A549 (cell line): ENCODE measurements around the gene TM4SF1. TPM values are rescaled to one million over a fixed set of nuclear protein-coding genes. Genes with fewer than 3 reads are reported as not detected.
A peak's percentile ranks its signal among the peaks of the same experiment; 100 is the strongest.

Source experiments
- ATAC-seq, 2 experiments: fragments of 200-7000 bp in 1 of 2; fragments of >200 bp in 1 of 2; cut with Nextera tagmentation in 1 of 2; cut with Tn5 transposase in 1 of 2; 3 replicates each; pipeline versions ENCODE4 v1.8.0 to v1.9.1; 2018 to 2020; ENCODE audit warnings: mild to moderate bottlenecking in 1 of 2, moderate library complexity in 1 of 2
- CTCF ChIA-PET: fragments of 300-600 bp; sonication (Branson Sonifier 250); formaldehyde crosslinking; extraction: SDS; loops from one replicate; lab custom pipeline; 2021; ENCODE audit warnings: antibody characterized with exemption, inconsistent platforms; lab: Yijun Ruan, JAX
- POLR2A ChIA-PET: fragments of 350-600 bp; formaldehyde crosslinking; extraction: SDS; loops from one replicate; lab custom pipeline; 2021; ENCODE audit warnings: antibody characterized with exemption, inconsistent platforms; lab: Yijun Ruan, JAX
- DNase-seq, 2 experiments: peaks; one replicate each; pipeline versions ENCODE4 v3.0.0 to v3.0.0-alpha.2; 2011 to 2016; ENCODE audit warnings: low read depth in 1 of 2, low spot score in 1 of 2
- FAIRE-seq: peaks from 2 replicates; lab custom pipeline; 2011; peaks lifted over from hg19 to GRCh38; lab: Jason Lieb, UNC
- H3K27ac ChIP-seq, 2 experiments: fragments of >200 bp; sonication (Bioruptor Twin); formaldehyde crosslinking; 3 replicates each; pipeline ENCODE4 v1.5.1; 2016 to 2017
- H3K4me1 ChIP-seq: fragments of >200 bp; sonication (Bioruptor Twin); formaldehyde crosslinking; 3 replicates; pipeline ENCODE4 v1.6.1; 2016
- H3K4me2 ChIP-seq: fragments of >200 bp; sonication (Bioruptor Twin); formaldehyde crosslinking; 3 replicates; pipeline ENCODE4 v1.6.1; 2016
- H3K4me3 ChIP-seq: fragments of >200 bp; sonication (Bioruptor Twin); formaldehyde crosslinking; 3 replicates; pipeline ENCODE4 v1.5.1; 2016
- H3K9me3 ChIP-seq: fragments of >200 bp; sonication (Bioruptor Twin); formaldehyde crosslinking; 3 replicates; pipeline ENCODE4 v1.6.1; 2016
- EHMT2 ChIP-seq: fragments of 200-600 bp; sonication (generic); IDR thresholded peaks from 2 replicates; pipeline ENCODE4 v1.6.1; 2016; ENCODE audit warnings: antibody characterized with exemption, low read depth, mild to moderate bottlenecking, moderate library complexity
- EP300 ChIP-seq, 2 experiments: fragments of >200 bp; sonication (Bioruptor Twin); formaldehyde crosslinking; IDR thresholded peaks; 2 replicates in 1 of 2; 3 replicates in 1 of 2; pipeline ENCODE4 v1.6.1; 2016 to 2017
- FOXS1 ChIP-seq: fragments of 250-450 bp; sonication (Bioruptor Pico); IDR thresholded peaks from 2 replicates; pipeline ENCODE4 v1.5.0; 2020; ENCODE audit warnings: mild to moderate bottlenecking, moderate library complexity
- HOXA7 ChIP-seq: fragments of 250-450 bp; sonication (Bioruptor Pico); IDR thresholded peaks from 2 replicates; pipeline ENCODE4 v1.5.0; 2020; ENCODE audit warnings: mild to moderate bottlenecking, moderate library complexity
- HOXB13 ChIP-seq: fragments of 250-450 bp; sonication (Bioruptor Pico); IDR thresholded peaks from 2 replicates; pipeline ENCODE4 v1.5.0; 2020; ENCODE audit warnings: low read depth, mild to moderate bottlenecking, moderate library complexity
- HOXB5 ChIP-seq: fragments of 250-450 bp; sonication (Bioruptor Pico); IDR thresholded peaks from 2 replicates; pipeline ENCODE4 v1.5.0; 2020; ENCODE audit warnings: mild to moderate bottlenecking, moderate library complexity
- KDM1A ChIP-seq: fragments of 200-600 bp; sonication (generic); IDR thresholded peaks from 2 replicates; pipeline ENCODE4 v1.6.1; 2016; ENCODE audit warnings: low read depth, mild to moderate bottlenecking
- MAZ ChIP-seq: fragments of 150-350 bp; IDR thresholded peaks from 2 replicates; pipeline ENCODE4 v1.6.1; 2014; ENCODE audit warnings: antibody characterized with exemption, low read depth, low read length, borderline replicate concordance
- MYC ChIP-seq: IDR thresholded peaks from 2 replicates; pipeline ENCODE4 v1.6.1; 2012; ENCODE audit warnings: mild to moderate bottlenecking, inconsistent platforms, low read length, improper control_type of control experiment, borderline replicate concordance
- NR3C1 ChIP-seq: fragments of >200 bp; sonication (Bioruptor Twin); formaldehyde crosslinking; IDR thresholded peaks from 3 replicates; pipeline ENCODE4 v1.6.1; 2017
- RAD21 ChIP-seq, 2 experiments: fragments of >200 bp in 1 of 2; sonication (Bioruptor Twin) in 1 of 2; formaldehyde crosslinking in 1 of 2; IDR thresholded peaks in 1 of 2; conservative IDR thresholded peaks in 1 of 2; 2 replicates in 1 of 2; 3 replicates in 1 of 2; pipeline ENCODE4 v1.6.1; 2012 to 2018; ENCODE audit warnings: inconsistent platforms in 1 of 2
- RCOR1 ChIP-seq: fragments of 150-350 bp; IDR thresholded peaks from 2 replicates; pipeline ENCODE4 v1.6.1; 2014; ENCODE audit warnings: antibody characterized with exemption, low read length, low read depth
- RFX5 ChIP-seq: fragments of 450-650 bp; IDR thresholded peaks from 2 replicates; pipeline ENCODE4 v1.7.1; 2014; ENCODE audit warnings: antibody characterized with exemption, mild to moderate bottlenecking, moderate library complexity
- SMC3 ChIP-seq: fragments of >200 bp; sonication (Bioruptor Twin); formaldehyde crosslinking; IDR thresholded peaks from 3 replicates; pipeline ENCODE4 v1.6.1; 2018; ENCODE audit warnings: inconsistent platforms
- TFCP2L1 ChIP-seq: fragments of 250-450 bp; sonication (Bioruptor Pico); IDR thresholded peaks from 2 replicates; pipeline ENCODE4 v1.5.0; 2021; ENCODE audit warnings: mild to moderate bottlenecking
- TP53 ChIP-seq: fragments of 250-450 bp; sonication (Bioruptor Pico); IDR thresholded peaks from 2 replicates; pipeline ENCODE4 v1.5.0; 2021; ENCODE audit warnings: mild to moderate bottlenecking, moderate library complexity
- ZC3H11A ChIP-seq: fragments of 450-650 bp; IDR thresholded peaks from 2 replicates; pipeline ENCODE4 v1.6.1; 2014; ENCODE audit warnings: antibody characterized with exemption, mild to moderate bottlenecking
- ZFP36 ChIP-seq: fragments of 450-650 bp; IDR thresholded peaks from 2 replicates; pipeline ENCODE4 v1.6.1; 2014; ENCODE audit warnings: borderline replicate concordance; ENCODE audit not compliant: partially characterized antibody
- ZNF302 ChIP-seq: fragments of 250-450 bp; sonication (Bioruptor Pico); IDR thresholded peaks from 2 replicates; pipeline ENCODE4 v1.9.0; 2021; ENCODE audit warnings: inconsistent platforms, mild to moderate bottlenecking, moderate library complexity
- WGBS: methylation state at CpG from one replicate; pipeline ENCODE4 v1.1.6; 2017; ENCODE audit errors: missing lambda C conversion rate; 5-methylcytosine and 5-hydroxymethylcytosine counted together
- polyA plus RNA-seq, 4 experiments: library from polyadenylated mRNA; depleted of rRNA in 3 of 4; stranded (reverse); fragments of >200 nt; fragmentation: RNase III in 1 of 4; extraction: RNeasy Plus Mini Kit Qiagen cat#74134 plus additional on column Dnase treatment in 1 of 4; gene quantifications; 2 replicates in 3 of 4; 3 replicates in 1 of 4; pipeline ENCODE4 v1.2.3, GENCODE V29; 2011 to 2017
- TF ChIP-seq, protein P1 (sequence below): fragments of >200 bp; sonication (Bioruptor Twin); formaldehyde crosslinking; IDR thresholded peaks from 3 replicates; pipeline ENCODE4 v1.5.1; 2016
- TF ChIP-seq, protein P2 (sequence below): fragments of 250-450 bp; sonication (Bioruptor Pico); IDR thresholded peaks from 2 replicates; pipeline ENCODE4 v1.5.0; 2020; ENCODE audit warnings: low read depth, mild to moderate bottlenecking, moderate library complexity
- TF ChIP-seq, protein P3 (sequence below): IDR thresholded peaks from 2 replicates; pipeline ENCODE4 v1.6.1; 2012
- TF ChIP-seq, protein P4 (sequence below): fragments of 250-450 bp; sonication (Bioruptor Pico); IDR thresholded peaks from 2 replicates; pipeline ENCODE4 v1.5.0; 2021; ENCODE audit warnings: mild to moderate bottlenecking, moderate library complexity, borderline replicate concordance
- TF ChIP-seq, protein P5 (sequence below): fragments of >200 bp; sonication (Bioruptor Twin); formaldehyde crosslinking; IDR thresholded peaks from 3 replicates; pipeline ENCODE4 v1.6.1; 2016

Gene TM4SF1
- polyA plus RNA-seq, 2 of the 4 experiments (the other 2 are of a cell fraction), result 828 to 1,208 TPM

DNA sequence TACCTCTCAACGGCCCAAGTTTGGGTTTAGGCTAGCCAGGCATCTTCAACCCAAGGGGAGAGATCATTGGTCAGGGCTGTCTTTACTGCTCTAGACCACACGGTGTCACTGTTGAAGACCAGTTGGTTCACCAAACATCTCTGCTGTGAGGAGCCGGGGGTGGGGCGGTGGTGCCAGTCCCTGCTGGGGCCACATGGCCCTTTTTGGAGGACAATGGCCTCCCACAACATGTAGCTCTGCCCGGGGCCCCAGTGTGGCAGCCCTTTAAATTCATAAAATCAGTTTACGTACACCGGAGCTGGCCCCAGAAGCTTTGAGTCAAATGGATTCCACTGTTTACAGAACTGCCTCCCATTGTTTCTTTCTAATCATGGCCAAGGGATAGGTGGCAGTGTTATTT is 24.9 kb downstream of the TM4SF1 start:
- DNase-seq (peak; percentile 82 to 86), ATAC-seq (peak; percentile 83 to 95; a peak in 5 of 6 replicates), FAIRE-seq (no peak)
- Histone ChIP-seq H3K4me3 (no peak overlapping the region), H3K4me2 (no peak overlapping the region), H3K4me1 (peaks cover 6% of the 10 kb centered on the region; the same call in 1 of the 3 replicates), H3K27ac (peak overlapping the region; percentile 35 to 72; a peak in 5 of 6 replicates), H3K9me3 (peaks cover 4% of the 10 kb centered on the region; the same call in 1 of the 3 replicates)
- ChIA-PET POLR2A (no interaction called here), CTCF (interaction anchor here (0.6 to 6.7 kb wide), 15 partner anchors 9 to 232 kb away, joined by 3 to 44 read pairs (median 4); no protein-coding TSS in a partner anchor)
- WGBS, result 35% methylated on average over 7 of the region's 7 CpGs
- no peak for TF ChIP-seq ZFP36
- TF ChIP-seq, protein P1, sequence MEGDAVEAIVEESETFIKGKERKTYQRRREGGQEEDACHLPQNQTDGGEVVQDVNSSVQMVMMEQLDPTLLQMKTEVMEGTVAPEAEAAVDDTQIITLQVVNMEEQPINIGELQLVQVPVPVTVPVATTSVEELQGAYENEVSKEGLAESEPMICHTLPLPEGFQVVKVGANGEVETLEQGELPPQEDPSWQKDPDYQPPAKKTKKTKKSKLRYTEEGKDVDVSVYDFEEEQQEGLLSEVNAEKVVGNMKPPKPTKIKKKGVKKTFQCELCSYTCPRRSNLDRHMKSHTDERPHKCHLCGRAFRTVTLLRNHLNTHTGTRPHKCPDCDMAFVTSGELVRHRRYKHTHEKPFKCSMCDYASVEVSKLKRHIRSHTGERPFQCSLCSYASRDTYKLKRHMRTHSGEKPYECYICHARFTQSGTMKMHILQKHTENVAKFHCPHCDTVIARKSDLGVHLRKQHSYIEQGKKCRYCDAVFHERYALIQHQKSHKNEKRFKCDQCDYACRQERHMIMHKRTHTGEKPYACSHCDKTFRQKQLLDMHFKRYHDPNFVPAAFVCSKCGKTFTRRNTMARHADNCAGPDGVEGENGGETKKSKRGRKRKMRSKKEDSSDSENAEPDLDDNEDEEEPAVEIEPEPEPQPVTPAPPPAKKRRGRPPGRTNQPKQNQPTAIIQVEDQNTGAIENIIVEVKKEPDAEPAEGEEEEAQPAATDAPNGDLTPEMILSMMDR, result peak; percentile 59
- no peak for TF ChIP-seq EP300 (IDR thresholded peaks at IDR 0.05)
- TF ChIP-seq RCOR1, result no peak
- peak; percentile 73 to 82 for TF ChIP-seq RAD21 (conservative IDR thresholded peaks at IDR 0.05 in 1 of 2, IDR thresholded peaks at IDR 0.05 in 1 of 2)
- TF ChIP-seq, protein P2, sequence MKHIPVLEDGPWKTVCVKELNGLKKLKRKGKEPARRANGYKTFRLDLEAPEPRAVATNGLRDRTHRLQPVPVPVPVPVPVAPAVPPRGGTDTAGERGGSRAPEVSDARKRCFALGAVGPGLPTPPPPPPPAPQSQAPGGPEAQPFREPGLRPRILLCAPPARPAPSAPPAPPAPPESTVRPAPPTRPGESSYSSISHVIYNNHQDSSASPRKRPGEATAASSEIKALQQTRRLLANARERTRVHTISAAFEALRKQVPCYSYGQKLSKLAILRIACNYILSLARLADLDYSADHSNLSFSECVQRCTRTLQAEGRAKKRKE (CRISPR knock-in tag), result no peak
- TF ChIP-seq, protein P3, sequence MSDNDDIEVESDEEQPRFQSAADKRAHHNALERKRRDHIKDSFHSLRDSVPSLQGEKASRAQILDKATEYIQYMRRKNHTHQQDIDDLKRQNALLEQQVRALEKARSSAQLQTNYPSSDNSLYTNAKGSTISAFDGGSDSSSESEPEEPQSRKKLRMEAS, result peak; percentile 58
- 0 out of 2 replicates have a peak, but pooled peaks have one; percentile 27 for TF ChIP-seq HOXB13 (CRISPR knock-in tag)
- TF ChIP-seq, protein P4, sequence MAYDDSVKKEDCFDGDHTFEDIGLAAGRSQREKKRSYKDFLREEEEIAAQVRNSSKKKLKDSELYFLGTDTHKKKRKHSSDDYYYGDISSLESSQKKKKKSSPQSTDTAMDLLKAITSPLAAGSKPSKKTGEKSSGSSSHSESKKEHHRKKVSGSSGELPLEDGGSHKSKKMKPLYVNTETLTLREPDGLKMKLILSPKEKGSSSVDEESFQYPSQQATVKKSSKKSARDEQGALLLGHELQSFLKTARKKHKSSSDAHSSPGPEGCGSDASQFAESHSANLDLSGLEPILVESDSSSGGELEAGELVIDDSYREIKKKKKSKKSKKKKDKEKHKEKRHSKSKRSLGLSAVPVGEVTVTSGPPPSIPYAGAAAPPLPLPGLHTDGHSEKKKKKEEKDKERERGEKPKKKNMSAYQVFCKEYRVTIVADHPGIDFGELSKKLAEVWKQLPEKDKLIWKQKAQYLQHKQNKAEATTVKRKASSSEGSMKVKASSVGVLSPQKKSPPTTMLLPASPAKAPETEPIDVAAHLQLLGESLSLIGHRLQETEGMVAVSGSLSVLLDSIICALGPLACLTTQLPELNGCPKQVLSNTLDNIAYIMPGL (CRISPR knock-in tag), result no peak
- TF ChIP-seq ZC3H11A, result no peak
- no peak for TF ChIP-seq ZNF302
- TF ChIP-seq, protein P5, sequence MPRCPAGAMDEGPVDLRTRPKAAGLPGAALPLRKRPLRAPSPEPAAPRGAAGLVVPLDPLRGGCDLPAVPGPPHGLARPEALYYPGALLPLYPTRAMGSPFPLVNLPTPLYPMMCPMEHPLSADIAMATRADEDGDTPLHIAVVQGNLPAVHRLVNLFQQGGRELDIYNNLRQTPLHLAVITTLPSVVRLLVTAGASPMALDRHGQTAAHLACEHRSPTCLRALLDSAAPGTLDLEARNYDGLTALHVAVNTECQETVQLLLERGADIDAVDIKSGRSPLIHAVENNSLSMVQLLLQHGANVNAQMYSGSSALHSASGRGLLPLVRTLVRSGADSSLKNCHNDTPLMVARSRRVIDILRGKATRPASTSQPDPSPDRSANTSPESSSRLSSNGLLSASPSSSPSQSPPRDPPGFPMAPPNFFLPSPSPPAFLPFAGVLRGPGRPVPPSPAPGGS, result no peak
- TF ChIP-seq KDM1A, result peak; percentile 30; the same call in 1 of the 2 replicates
- no peak for TF ChIP-seq MAZ
- TF ChIP-seq SMC3, result peak; percentile 79
- no peak for TF ChIP-seq EHMT2
- TF ChIP-seq TP53 (CRISPR knock-in tag), result 0 out of 2 replicates have a peak, but pooled peaks have one; percentile 47
- TF ChIP-seq, all 56 proteins: peak for 7

DNA sequence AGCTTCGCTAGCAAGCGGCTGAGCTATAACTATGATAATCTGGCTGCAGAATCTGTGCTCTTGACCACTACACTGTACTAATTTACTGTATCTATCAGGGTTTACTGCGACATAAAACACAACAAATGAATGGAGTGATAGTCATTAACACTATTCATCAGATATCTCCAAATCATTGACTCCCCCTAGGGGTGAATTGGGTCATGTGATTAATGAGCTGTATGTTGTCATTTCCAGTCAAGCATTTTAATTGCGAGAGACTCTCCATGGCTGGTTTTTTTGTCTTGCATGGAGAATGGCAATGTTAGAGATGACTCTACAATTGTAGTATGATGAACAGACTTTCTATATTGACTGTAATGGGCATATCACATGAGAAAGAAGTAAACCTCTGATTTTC is 33.5 kb downstream of the TM4SF1 start:
- H3K4me3 ChIP-seq, result no peak overlapping the region
- 92% methylated on average over 4 of the region's 4 CpGs for WGBS
- FAIRE-seq (no peak), ATAC-seq (no peak), DNase-seq (no peak)
- ChIA-PET POLR2A (interaction anchor here (1.5 kb wide), 1 partner anchor 23 kb away, joined by 3 read pairs; no protein-coding TSS in a partner anchor), CTCF (interaction anchor here (0.5 to 3.4 kb wide), 5 partner anchors 8 to 324 kb away, joined by 3 to 14 read pairs (median 4); partner anchors contain the start of gene TM4SF18)
- peaks cover 35% of the 10 kb centered on the region for H3K4me1 ChIP-seq
- H3K27ac ChIP-seq, result peak overlapping the region; percentile 1 to 36; a peak in 3 of 6 replicates
- peaks cover 2% of the 10 kb centered on the region; the same call in 1 of the 3 replicates for H3K9me3 ChIP-seq
- no peak for TF ChIP-seq FOXS1 (CRISPR knock-in tag)
- TF ChIP-seq MYC, result no peak
- TF ChIP-seq, protein P1, result 0 out of 3 replicates have a peak, but pooled peaks have one; percentile 13
- TF ChIP-seq HOXA7 (CRISPR knock-in tag), result no peak
- TF ChIP-seq, protein P2 (CRISPR knock-in tag), result no peak
- no peak for TF ChIP-seq NR3C1
- TF ChIP-seq RFX5, result no peak
- no peak for TF ChIP-seq HOXB5 (CRISPR knock-in tag)
- TF ChIP-seq TFCP2L1 (CRISPR knock-in tag), result no peak
- no peak for TF ChIP-seq KDM1A
- TF ChIP-seq RAD21 (conservative IDR thresholded peaks at IDR 0.05 in 1 of 2, IDR thresholded peaks at IDR 0.05 in 1 of 2), result peak in 1 of 2 experiments; percentile 23; a peak in 1 of 5 replicates
- H3K4me2 ChIP-seq, result no peak overlapping the region
